ENCODE data around the gene ATP6V1F.

ATP6V1F gene

DNA sequence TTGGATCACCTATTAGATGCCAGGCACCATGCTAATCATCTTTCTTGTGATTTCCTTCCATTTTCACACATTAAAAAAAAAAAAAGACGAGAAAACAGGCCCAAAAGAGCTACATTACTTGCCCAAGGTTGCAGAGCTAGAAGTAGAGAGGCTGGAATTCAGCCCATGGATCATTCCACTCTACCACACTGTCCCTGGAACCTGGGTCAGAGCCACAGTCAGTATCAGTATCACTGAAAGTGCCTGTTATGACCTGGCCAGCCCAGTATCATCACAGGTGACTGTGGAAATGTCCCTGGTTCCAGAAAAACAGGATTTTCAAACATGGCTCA, 35.8 kb upstream of the ATP6V1F start:
- H3K4me1 ChIP-seq (ENCODE audit: control extremely low read depth in 1 of 4, control insufficient read depth in 4 of 4, insufficient read depth in 4 of 4, low read length in 3 of 4): peaks cover 0 to 26% (median 25%) of the 10 kb centered on the region in 4 experiments
- H3K36me3 ChIP-seq (ENCODE audit: control insufficient read depth in 4 of 4, insufficient read depth in 4 of 4, low read length in 3 of 4): no peaks in the 10 kb centered on the region
- ChIA-PET CTCF (interaction anchor here (0.6 to 1.0 kb wide), 5 partner anchors 15 to 445 kb away, joined by 3 read pairs; partner anchors contain the start of gene ATP6V1F), POLR2A (no interaction called here)
- H3K4me3 ChIP-seq (ENCODE audit: control insufficient read depth in 1 of 7, extremely low read depth in 1 of 7, insufficient read depth in 4 of 7, low read depth in 2 of 7, low read length in 6 of 7): no peak overlapping the region
- peaks cover 0 to 28% (median 6%) of the 10 kb centered on the region in 5 experiments for H3K27me3 ChIP-seq (replicated peaks in 2 of 5; ENCODE audit: control insufficient read depth in 4 of 5, insufficient read depth in 5 of 5, low read length in 4 of 5)
- no peaks in the 10 kb centered on the region for H3K9me3 ChIP-seq (ENCODE audit: control extremely low read depth in 1 of 5, control insufficient read depth in 4 of 5, insufficient read depth in 2 of 5, low read depth in 1 of 5, low read length in 4 of 5)
- no peak for DNase-seq
- H3K27ac ChIP-seq (ENCODE audit: insufficient read depth in 1 of 2, low read depth in 1 of 2, low read length in 2 of 2, poor library complexity in 1 of 2, severe bottlenecking in 2 of 2): no peak overlapping the region
- WGBS (ENCODE audit: insufficient coverage): no CpG with 5 or more reads among the region's 1 CpG

DNA sequence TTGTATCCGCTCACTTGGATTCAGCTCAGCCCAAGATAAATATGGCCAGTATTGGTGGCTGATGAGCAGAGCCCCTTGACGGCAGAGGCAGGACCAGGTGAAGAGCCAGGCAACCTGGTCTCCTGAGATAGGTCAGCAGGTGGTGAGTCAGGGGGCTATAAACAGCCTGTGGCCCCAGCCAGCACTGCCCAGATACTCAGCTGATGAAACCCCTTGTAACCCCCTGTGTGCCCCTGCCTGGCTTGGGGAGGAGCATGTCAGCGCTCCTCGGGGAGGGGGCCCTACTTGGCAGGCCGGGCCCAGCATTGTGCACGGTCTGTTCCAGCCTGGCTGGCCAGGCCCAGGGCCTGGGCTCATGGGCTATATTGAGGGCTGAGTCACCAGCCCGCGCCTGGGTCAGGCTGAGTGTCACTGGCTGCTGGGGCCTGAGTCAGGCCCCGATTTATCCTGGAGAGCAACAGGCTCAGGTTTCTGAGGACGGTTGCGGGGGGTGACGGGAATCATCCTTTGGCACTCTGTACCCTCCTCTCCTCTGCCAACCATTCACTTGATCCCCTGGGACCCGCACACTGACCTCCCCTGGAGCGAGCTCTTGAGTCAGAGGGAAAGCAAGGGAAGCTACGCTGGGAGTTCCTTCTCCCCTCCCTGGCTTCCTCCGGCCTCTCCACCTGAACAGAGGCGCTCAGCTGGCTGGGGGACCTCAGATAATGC, 35.3 kb upstream of the ATP6V1F start:
- DNase-seq: no peak
- H3K27me3 ChIP-seq (replicated peaks in 2 of 5; ENCODE audit: control insufficient read depth in 4 of 5, insufficient read depth in 5 of 5, low read length in 4 of 5): peaks cover 0 to 28% (median 4%) of the 10 kb centered on the region in 5 experiments

DNA sequence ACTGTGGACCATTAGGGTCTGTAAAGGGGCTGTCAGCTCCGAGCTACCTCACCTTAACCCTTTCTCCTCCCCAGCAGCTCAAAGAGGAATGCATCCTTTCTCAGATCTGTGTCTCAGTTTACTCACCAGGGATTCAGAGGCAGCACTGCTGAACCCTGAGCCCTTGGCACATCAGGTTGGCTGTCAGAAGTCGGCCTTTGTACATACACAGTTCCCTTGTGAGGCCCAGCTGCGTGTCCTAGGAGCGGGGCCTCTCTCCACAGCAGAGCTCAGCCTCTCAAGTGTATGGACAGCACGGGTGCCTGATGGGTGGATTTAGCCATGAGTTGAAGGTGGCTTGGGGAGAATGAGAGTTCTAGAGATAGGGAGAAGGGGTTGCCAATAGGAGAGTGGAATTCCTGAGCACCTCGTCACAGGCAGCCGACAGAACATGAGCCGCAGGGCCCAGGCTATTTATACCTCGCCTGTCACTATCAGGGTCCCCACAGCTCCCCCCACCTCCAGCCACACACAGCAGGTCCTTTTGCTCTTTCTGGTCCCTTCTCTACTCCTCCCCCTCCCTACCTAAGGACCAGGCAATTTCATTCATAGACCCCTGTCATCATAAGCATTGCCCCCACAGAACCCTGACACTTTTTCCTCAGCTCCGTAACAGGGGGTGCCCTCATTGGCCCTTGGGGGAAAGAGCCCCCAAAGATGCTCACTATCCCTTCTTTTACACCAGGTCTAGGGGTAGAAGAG, 34.5 kb upstream of the ATP6V1F start:
- peaks cover 0 to 38% (median 37%) of the 10 kb centered on the region in 4 experiments for H3K4me1 ChIP-seq (ENCODE audit: control extremely low read depth in 1 of 4, control insufficient read depth in 4 of 4, insufficient read depth in 4 of 4, low read length in 3 of 4)
- POLR2A ChIA-PET: no interaction called here
- H3K9me3 ChIP-seq (ENCODE audit: control extremely low read depth in 1 of 5, control insufficient read depth in 4 of 5, insufficient read depth in 2 of 5, low read depth in 1 of 5, low read length in 4 of 5): no peaks in the 10 kb centered on the region
- H3K27ac ChIP-seq (ENCODE audit: insufficient read depth in 1 of 2, low read depth in 1 of 2, low read length in 2 of 2, poor library complexity in 1 of 2, severe bottlenecking in 2 of 2): no peak overlapping the region
- DNase-seq: no peak
- H3K27me3 ChIP-seq (replicated peaks in 2 of 5; ENCODE audit: control insufficient read depth in 4 of 5, insufficient read depth in 5 of 5, low read length in 4 of 5): peaks cover 0 to 28% (median 4%) of the 10 kb centered on the region in 5 experiments
- H3K4me3 ChIP-seq (ENCODE audit: control insufficient read depth in 1 of 7, extremely low read depth in 1 of 7, insufficient read depth in 4 of 7, low read depth in 2 of 7, low read length in 6 of 7): no peak overlapping the region
- no peaks in the 10 kb centered on the region for H3K36me3 ChIP-seq (ENCODE audit: control insufficient read depth in 4 of 4, insufficient read depth in 4 of 4, low read length in 3 of 4)
- 95% methylated on average over 6 of the region's 10 CpGs for WGBS (ENCODE audit: insufficient coverage)
- CTCF ChIA-PET: interaction anchor here (0.9 to 1.5 kb wide), 3 partner anchors 12 to 33 kb away, joined by 3 to 4 read pairs (median 3); no protein-coding TSS in a partner anchor

More for the DNA sequence above, 35.3 kb upstream of the ATP6V1F start:
- Histone ChIP-seq H3K27ac (ENCODE audit: insufficient read depth in 1 of 2, low read depth in 1 of 2, low read length in 2 of 2, poor library complexity in 1 of 2, severe bottlenecking in 2 of 2) (no peak overlapping the region), H3K4me3 (ENCODE audit: control insufficient read depth in 1 of 7, extremely low read depth in 1 of 7, insufficient read depth in 4 of 7, low read depth in 2 of 7, low read length in 6 of 7) (no peak overlapping the region), H3K36me3 (ENCODE audit: control insufficient read depth in 4 of 4, insufficient read depth in 4 of 4, low read length in 3 of 4) (no peaks in the 10 kb centered on the region), H3K9me3 (ENCODE audit: control extremely low read depth in 1 of 5, control insufficient read depth in 4 of 5, insufficient read depth in 2 of 5, low read depth in 1 of 5, low read length in 4 of 5) (no peaks in the 10 kb centered on the region), H3K4me1 (ENCODE audit: control extremely low read depth in 1 of 4, control insufficient read depth in 4 of 4, insufficient read depth in 4 of 4, low read length in 3 of 4) (peaks cover 0 to 31% (median 30%) of the 10 kb centered on the region in 4 experiments)
- ChIA-PET CTCF (interaction anchor here (0.6 to 1.5 kb wide), 8 partner anchors 13 to 445 kb away, joined by 3 to 4 read pairs (median 3); partner anchors contain the start of gene ATP6V1F), POLR2A (no interaction called here)
- 95% methylated on average over 11 of the region's 17 CpGs for WGBS (ENCODE audit: insufficient coverage)

DNA sequence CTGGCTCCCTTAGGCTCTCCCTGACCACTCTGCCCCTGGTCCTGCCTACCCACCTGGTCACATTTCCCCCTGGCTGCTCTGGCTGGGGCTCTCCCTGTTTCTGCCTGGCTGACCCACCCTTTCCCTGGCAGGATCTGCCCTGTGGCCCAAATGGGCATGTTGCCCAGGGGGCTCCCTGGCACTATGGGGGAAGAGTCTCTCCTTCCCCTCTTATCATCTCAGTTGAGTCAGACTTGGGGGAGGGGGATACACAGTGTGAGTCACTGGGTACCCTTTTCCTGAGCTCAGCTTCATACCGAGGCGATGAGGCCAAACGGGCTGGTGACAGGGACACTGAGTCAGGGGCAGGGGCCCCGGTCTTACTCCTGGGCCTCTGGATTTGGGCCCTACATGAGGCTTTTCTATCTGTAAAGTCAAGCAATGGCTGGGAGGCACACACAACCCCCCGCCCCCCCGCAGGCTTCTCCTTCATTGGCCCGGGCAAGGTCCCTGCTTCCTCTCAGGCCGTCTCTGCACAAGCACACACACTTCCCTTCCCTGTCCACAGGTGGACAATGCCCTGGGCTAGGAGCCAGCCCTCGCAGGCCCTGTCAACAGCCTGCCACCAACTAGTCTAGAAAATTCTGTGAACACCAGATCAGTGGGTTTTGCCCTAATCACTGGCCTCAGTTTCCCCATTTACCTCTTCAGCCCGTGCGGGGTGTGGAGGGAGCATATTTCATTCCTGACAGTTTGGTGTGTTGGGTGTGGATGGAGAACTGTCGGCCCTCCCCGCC, 33.1 kb upstream of the ATP6V1F start:
- CTCF ChIA-PET: no interaction called here
- Histone ChIP-seq H3K4me1 (ENCODE audit: control extremely low read depth in 1 of 4, control insufficient read depth in 4 of 4, insufficient read depth in 4 of 4, low read length in 3 of 4) (peaks cover 0 to 45% (median 44%) of the 10 kb centered on the region in 4 experiments), H3K4me3 (ENCODE audit: control insufficient read depth in 1 of 7, extremely low read depth in 1 of 7, insufficient read depth in 4 of 7, low read depth in 2 of 7, low read length in 6 of 7) (peak overlapping the region in 6 of 7 experiments; percentile 13 to 65 (median 32)), H3K27me3 (replicated peaks in 2 of 5; ENCODE audit: control insufficient read depth in 4 of 5, insufficient read depth in 5 of 5, low read length in 4 of 5) (peaks cover 0 to 28% (median 4%) of the 10 kb centered on the region in 5 experiments), H3K36me3 (ENCODE audit: control insufficient read depth in 4 of 4, insufficient read depth in 4 of 4, low read length in 3 of 4) (no peaks in the 10 kb centered on the region), H3K27ac (ENCODE audit: insufficient read depth in 1 of 2, low read depth in 1 of 2, low read length in 2 of 2, poor library complexity in 1 of 2, severe bottlenecking in 2 of 2) (no peak overlapping the region), H3K9me3 (ENCODE audit: control extremely low read depth in 1 of 5, control insufficient read depth in 4 of 5, insufficient read depth in 2 of 5, low read depth in 1 of 5, low read length in 4 of 5) (no peaks in the 10 kb centered on the region)
- DNase-seq: peak in 2 of 3 donors; percentile 3 to 22
- 32% methylated on average over 9 of the region's 13 CpGs for WGBS (ENCODE audit: insufficient coverage)
- POLR2A ChIA-PET: no interaction called here

DNA sequence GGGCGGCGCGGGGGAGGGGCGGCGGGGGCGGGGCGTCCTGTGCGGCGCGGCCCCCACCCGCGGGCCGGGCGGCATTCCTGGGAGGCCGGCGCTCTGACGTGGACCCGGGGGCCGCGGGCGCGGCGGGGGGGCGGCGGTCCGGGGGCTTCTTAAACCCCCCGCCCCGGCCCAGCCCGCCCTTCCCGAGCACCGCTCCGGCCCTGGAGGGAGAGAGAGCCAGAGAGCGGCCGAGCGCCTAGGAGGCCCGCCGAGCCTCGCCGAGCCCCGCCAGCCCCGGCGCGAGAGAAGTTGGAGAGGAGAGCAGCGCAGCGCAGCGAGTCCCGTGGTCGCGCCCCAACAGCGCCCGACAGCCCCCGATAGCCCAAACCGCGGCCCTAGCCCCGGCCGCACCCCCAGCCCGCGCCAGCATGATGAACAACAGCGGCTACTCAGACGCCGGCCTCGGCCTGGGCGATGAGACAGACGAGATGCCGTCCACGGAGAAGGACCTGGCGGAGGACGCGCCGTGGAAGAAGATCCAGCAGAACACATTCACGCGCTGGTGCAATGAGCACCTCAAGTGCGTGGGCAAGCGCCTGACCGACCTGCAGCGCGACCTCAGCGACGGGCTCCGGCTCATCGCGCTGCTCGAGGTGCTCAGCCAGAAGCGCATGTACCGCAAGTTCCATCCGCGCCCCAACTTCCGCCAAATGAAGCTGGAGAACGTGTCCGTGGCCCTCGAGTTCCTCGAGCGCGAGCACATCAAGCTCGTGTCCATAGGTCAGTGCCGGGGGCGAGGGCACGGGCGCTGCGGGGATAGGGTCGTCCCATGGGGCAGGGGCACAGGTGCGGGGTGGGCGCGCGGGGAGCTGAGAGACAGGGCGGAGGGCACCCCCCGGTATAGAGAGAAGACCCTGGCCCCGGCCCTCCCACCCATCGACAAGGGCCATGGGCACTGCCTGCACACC, 32.2 kb upstream of the ATP6V1F start, which contains the start of gene FLNC:
Gene FLNC (plus strand): TSS at position 176 of the 947 bp plus-strand sequence. CDS start 232 bp downstream, at position 408.
- peak; percentile 36 to 74 (median 63) for DNase-seq
- ChIA-PET CTCF (interaction anchor here (1.0 to 3.6 kb wide), 4 partner anchors 8 to 53 kb away, joined by 3 to 28 read pairs (median 7); no protein-coding TSS in a partner anchor), POLR2A (interaction anchor here (0.7 kb wide), 1 partner anchor 11 kb away, joined by 3 read pairs; no protein-coding TSS in a partner anchor)
- Histone ChIP-seq H3K9me3 (ENCODE audit: control extremely low read depth in 1 of 5, control insufficient read depth in 4 of 5, insufficient read depth in 2 of 5, low read depth in 1 of 5, low read length in 4 of 5) (no peaks in the 10 kb centered on the region), H3K4me3 (ENCODE audit: control insufficient read depth in 1 of 7, extremely low read depth in 1 of 7, insufficient read depth in 4 of 7, low read depth in 2 of 7, low read length in 6 of 7) (peak within 1 kb of the TSS; percentile 12 to 65 (median 48)), H3K27ac (ENCODE audit: insufficient read depth in 1 of 2, low read depth in 1 of 2, low read length in 2 of 2, poor library complexity in 1 of 2, severe bottlenecking in 2 of 2) (peak within 1 kb of the TSS in 1 of 2 experiments; percentile 75), H3K36me3 (ENCODE audit: control insufficient read depth in 4 of 4, insufficient read depth in 4 of 4, low read length in 3 of 4) (no peaks in the 10 kb centered on the region), H3K27me3 (replicated peaks in 2 of 5; ENCODE audit: control insufficient read depth in 4 of 5, insufficient read depth in 5 of 5, low read length in 4 of 5) (peaks cover 0 to 28% (median 4%) of the 10 kb centered on the region in 5 experiments), H3K4me1 (ENCODE audit: control extremely low read depth in 1 of 4, control insufficient read depth in 4 of 4, insufficient read depth in 4 of 4, low read length in 3 of 4) (peaks cover 0 to 45% (median 44%) of the 10 kb centered on the region in 4 experiments)
- WGBS (ENCODE audit: insufficient coverage): 3% methylated on average over 96 of the region's 109 CpGs

All from common myeloid progenitor, CD34-positive (primary cell).